NCI-H510A (cell line): ENCODE measurements around the gene GALNTL6.

ENCODE experiments used
- DNase-seq: peaks from one replicate; lab custom pipeline; 2025; lab: John Stamatoyannopoulos, UW

GALNTL6 gene

DNA sequence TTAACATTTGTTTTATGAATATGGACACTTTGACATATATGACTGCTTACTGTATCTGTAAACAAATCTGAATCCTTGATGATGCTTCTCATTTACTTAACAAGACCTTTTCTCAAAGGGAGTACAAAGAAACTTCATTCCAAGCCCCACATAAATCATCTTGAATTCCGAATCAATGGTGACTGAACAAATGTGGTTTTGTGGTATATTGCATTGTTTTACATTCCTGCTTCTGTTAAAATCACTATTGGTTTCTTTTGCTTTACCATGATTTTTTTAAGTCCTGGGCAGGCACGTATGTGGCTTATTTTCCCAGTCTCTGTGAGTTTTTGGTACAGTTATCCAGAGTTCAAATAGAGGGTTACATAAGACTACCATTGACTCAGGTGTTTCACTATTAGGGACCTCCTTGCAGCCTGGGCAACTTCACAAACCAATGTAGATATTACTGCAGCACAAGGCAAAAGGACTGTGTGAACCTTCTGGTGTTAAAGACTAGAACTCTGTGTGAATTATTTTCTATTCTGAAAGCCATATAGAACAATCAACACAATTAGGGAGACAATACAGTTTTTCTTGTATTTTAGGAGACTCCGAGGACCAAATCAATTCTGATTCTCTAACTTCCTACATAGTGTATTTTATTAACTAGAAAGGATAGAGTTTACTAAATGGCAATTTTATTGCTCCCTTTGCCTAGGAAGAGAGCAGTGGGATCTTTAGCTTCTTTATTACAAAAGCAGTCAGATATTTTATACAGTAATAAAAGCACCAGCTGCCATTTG, 196.4 kb downstream of the GALNTL6 start:
- DNase-seq = no peak

GRCh38 chr4:172011196-172011595, 198.0 kb downstream of the GALNTL6 start:
- no peak for DNase-seq

DNA sequence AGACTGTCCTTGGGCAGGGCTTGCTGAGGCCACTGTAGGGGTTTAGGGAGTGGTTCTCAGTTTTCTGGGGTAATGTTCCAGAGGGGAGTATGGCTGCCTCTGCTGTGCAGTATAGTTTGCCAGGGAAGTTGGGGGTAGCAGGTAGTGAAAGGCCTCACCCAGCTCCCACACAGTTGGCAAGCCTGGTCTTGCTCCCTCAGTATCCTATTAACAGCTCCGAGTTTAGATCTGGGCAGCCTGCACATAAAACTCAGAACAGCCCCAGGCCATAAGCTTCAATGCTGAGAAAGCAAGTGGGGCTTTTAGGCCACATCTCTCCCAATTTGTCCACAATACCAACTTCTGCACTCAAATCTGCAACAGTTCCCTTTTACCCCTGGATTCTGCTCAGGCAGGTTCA, 205.2 kb downstream of the GALNTL6 start:
- DNase-seq = no peak

- DNase-seq = no peak
These were observed 222.4 kb downstream of the GALNTL6 start for GRCh38 chr4:172035562-172035961.

- no peak for DNase-seq
These were observed 227.6 kb downstream of the GALNTL6 start for GRCh38 chr4:172040766-172041165.

GRCh38 chr4:172042714-172043114, 229.5 kb downstream of the GALNTL6 start:
- DNase-seq = no peak

GRCh38 chr4:172045981-172046380, 232.8 kb downstream of the GALNTL6 start:
- DNase-seq = no peak

- no peak for DNase-seq
These were observed 235.5 kb downstream of the GALNTL6 start for GRCh38 chr4:172048666-172049065.

GRCh38 chr4:172050911-172051310, 237.7 kb downstream of the GALNTL6 start:
- peak; percentile 49 for DNase-seq

DNA sequence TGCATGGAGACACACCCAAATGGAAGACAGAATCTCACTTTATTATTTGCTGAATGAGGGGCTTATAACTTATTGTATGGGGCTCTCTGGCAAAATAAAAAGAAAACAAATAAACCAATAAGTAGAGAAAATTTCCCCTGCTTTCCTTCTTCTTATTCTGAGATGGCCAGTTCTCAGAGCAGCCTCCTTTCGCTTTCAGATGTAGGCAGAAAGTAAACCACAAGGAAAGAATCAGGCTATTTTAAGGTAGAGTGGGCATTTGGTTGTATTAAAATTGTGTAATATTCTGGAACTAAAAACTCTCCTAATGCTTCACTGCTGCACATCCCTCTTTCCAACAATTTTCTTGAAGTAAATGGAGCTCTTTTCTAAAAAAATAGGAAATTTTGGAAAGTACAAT, 241.8 kb downstream of the GALNTL6 start:
- no peak for DNase-seq

DNA sequence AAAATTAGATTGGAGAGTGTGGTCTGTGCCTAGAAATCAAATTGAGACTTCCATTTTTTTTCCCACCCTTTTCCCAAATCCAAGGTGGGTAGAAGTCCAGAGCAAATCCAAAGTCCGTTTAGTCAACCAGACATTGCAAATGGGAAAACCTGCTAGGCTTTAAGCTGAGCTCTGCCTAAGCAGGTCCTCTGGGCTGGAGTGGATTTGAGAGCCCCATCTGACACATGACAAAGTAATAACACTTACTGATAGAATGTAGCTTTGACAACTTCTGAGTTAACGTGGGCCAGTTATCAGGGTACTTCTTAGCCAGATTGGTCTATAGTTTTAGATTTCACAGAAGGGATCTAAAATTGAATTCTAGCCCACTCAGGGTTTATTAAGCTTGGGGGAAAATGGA, 242.3 kb downstream of the GALNTL6 start:
- DNase-seq = no peak

GRCh38 chr4:172061204-172061603, 248.0 kb downstream of the GALNTL6 start:
- no peak for DNase-seq

GRCh38 chr4:172068506-172068905, 255.3 kb downstream of the GALNTL6 start:
- no peak for DNase-seq

DNA sequence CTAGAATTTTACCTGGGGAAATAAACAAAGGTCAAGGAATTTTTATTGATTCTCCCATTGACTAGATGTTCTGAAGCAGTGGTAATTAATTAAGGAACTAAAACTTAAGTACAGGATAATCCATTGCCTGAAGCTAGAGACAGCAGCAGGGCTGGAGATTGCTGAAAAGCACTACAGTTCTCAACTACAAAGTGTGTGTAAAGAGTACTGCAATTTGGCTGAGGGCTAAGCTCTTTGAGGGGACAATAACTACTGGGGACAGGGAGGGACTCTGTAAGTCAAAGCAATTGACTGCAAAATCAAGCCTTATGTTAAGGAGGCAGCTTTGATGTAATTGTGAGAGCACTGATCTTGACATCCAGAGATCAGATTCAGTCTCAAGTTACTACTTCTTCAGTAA, 260.4 kb downstream of the GALNTL6 start:
- DNase-seq = no peak

GRCh38 chr4:172083272-172083671, 270.1 kb downstream of the GALNTL6 start:
- no peak for DNase-seq

- no peak for DNase-seq
These were observed 275.4 kb downstream of the GALNTL6 start for GRCh38 chr4:172088556-172088955.

GRCh38 chr4:172095161-172095560, 282.0 kb downstream of the GALNTL6 start:
- no peak for DNase-seq

DNA sequence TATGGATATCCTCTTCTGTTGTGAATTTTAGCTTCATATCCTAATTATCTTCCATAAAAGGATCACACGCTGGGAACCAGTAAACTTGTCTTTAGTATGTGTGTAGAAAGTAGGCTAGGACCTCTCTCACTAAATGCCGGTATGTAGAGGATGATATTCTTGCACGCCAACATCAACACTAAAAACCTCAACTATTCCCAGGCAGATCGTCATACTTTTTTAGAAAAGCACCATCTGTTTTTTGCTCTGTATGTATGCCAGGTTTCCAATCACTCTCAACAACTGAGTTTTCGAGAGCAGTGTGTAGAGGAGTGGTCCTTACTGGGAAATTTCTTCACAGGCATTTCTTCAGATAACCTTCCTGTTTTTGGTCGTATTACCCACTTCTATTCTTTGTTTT, 283.6 kb downstream of the GALNTL6 start:
- DNase-seq = no peak

DNA sequence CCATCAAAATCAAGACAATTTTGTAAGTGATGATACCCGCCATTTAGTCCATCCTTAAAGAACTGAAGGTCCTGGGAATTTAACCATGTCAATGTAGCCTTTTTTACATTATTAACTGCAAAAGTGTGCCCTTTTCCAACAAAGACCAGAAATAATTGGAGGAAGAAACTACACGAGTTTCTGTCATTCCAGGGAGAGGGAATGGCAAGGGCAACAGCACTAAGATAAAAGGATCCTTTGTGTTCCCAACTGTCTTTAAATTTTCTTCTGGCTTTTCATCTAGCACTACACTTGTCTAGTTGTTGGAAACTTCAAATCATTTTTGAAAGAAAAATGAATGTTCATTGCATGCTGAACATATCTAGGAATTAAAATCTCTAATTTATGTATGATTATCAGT, 286.2 kb downstream of the GALNTL6 start:
- no peak for DNase-seq

- DNase-seq = no peak
These were observed 290.3 kb downstream of the GALNTL6 start for GRCh38 chr4:172103456-172103855.

DNA sequence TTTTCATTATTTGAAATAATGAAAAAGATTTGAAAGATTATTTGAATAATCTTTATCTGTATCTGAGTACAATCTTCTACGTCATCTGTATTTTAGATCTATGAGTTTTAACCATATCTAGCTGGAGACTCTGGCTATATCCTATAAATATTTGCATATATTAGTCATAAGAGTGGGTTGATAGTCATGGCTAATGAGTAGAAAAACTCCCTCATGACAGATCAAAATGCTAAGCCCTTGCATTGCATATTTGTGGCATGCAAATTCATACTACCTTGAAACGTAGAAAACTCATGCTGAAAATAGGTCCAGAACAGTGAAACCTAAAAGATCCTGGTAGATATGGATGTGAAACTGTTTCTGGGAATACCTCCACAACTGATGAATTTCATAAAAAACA, 291.3 kb downstream of the GALNTL6 start:
- no peak for DNase-seq

DNA sequence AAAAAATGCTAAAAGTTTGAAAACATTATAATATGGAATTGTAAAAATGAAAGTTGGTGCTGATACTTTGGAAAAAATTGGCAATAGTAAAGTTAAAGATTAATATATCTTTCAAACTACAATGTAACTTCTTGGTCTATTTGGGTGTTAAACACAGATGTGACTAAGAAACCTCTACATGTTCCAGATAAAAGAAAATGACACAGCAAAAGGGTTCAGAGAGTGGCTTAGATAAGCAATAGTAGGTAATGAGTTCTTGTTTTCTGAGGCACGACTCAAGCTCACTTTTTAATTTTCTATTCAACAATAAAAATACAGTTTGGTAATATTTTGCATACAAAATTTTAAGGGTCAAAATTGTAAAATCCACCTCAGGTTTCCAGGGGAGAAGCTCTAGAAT, 292.7 kb downstream of the GALNTL6 start:
- no peak for DNase-seq

GRCh38 chr4:172109466-172109865, 296.3 kb downstream of the GALNTL6 start:
- no peak for DNase-seq

GRCh38 chr4:172124656-172125308, 311.6 kb downstream of the GALNTL6 start:
- DNase-seq = no peak
